Astrocyte of the hippocampus (primary cell): ENCODE results near the gene CALML4.

Experiments used
- DNase-seq: peaks from one replicate; pipeline ENCODE4 v3.0.0; 2011; ENCODE audit warnings: low read depth, low spot score

The CALML4 gene

DNA sequence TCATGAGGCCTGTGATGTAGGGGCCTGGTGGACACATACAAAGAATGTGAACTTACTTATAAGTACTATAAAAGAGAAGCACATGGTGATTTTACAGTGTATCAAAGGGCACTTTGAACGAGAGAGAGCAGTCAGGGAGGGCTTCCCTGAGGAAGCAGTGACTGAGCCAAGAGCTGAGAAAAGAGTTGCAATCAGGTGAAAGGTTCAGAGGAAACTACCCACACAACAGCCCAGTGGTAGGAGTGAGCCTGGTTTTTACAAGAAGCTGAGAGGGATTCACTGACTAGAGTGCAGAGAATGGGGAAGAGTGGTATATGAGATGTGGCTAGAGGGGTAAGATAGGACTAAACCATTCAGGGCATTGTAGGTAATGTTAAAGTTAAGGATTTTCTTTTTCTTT lies 57.1 kb downstream of the CALML4 start:
- DNase-seq: no peak

GRCh38 chr15:68145706-68146105 lies 59.4 kb downstream of the CALML4 start:
- no peak for DNase-seq

DNA sequence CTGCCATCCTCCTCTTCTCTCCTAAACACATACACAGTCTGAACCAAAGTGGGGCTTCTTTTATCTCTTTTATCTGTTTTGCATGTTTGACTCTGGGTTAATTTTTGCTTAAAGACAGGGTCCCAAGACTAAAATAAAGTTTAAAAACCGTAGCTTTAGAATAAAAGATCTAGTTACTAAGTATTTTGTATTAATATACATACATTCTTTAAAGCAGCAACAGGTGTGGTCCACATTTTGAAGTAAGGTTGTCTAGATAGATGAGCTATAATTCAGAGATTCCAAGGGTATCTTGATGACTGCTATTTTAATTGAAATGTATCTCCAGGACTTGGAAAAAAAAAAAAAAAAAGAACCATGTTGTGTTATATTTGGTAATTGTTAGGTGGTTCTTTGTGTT lies 61.3 kb downstream of the CALML4 start:
- DNase-seq: no peak

GRCh38 chr15:68143129-68143528 lies 62.0 kb downstream of the CALML4 start:
- no peak for DNase-seq
